HG03460 (cell line): Measurements from ENCODE around the gene LEPROT.

Experiments
- ATAC-seq: cut with Tn5 transposase; IDR thresholded peaks from one replicate; pipeline ENCODE4 v1.9.1; 2021; ENCODE audit not compliant: unreplicated experiment

LEPROT gene

DNA sequence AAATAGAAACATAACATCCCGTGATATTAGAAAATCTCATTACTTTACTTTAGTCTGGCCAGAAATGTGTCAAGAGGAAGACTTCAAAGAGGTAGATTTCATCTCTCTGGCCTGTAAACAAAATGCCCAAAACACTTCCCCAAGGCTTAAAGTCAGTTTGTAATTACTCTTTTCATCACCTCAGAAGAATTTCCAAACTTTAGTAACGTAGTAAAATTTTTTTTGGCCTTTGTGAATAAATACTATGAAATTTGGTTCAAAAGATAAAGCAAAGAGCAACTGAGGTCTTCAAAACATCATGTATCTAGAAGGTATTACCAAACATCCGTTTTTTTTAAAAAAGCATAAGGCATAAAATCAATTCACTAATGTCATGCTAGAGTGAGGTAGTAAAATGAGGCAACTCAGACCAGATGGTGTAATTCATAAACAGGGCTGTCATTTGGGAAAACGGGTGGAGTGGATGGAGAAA is 51.4 kb downstream of the LEPROT start:
- ATAC-seq = no peak

DNA sequence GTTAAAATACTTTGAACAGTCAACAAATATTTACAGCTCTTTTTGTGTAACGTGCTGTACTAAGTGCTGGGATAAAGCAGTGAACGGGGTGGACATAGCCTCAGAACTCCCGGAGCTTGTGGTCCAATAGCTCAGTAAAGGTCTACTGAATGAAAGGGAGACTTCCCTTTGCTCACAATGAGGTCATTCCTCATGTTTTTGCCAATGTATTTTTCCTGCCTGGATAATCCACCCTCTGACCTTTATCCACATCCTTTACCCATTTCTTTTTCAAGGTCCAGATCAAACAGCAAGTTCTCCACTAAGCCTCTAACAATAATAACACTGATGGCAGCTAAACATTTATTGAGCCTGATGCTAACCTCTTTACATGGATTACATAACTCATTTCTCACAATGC is 55.9 kb downstream of the LEPROT start:
- ATAC-seq = no peak

DNA sequence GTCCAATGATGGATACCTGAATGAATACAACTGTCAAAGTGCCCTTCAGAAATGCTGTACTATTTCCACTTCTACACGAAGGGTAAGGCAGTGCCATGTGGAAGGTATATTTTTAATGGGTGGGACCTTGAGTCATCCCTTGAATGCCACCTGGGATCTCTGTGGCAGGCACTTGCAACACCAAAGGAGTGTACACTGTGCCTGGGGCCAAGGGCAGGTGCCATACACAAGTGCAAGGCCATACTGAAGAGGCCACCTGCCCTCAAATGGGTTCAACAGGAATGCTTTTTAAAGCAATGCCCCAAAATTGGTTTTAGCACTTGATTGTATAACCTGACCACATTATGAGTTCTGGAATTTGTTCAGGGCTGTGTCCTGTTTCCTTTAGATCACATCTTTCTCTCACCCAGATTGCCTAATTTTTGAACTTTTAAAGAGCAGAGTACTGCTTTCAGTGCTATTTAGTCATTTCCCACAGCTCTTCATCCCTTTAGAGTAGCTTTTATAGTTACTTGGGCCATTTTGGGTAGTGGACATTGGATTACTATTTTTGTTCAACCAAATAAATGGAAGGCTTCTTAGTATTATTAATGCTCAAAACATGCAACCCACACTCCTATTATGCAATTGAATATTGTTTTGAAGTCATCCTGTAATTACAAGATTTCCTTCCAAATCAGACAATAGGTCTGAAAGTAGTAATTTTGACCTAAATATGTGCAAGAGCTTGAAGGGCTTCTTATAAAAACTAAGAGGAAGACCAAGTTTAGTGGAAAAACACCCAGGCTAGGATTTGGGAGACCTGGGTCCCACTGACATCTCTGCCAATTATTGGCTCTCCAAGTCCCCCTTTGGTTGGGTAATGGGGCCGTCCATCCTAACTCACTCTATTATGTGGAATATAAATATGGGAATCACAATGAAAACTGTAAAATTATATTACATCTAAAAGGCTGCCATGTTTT is 57.2 kb downstream of the LEPROT start:
- ATAC-seq = no peak

DNA sequence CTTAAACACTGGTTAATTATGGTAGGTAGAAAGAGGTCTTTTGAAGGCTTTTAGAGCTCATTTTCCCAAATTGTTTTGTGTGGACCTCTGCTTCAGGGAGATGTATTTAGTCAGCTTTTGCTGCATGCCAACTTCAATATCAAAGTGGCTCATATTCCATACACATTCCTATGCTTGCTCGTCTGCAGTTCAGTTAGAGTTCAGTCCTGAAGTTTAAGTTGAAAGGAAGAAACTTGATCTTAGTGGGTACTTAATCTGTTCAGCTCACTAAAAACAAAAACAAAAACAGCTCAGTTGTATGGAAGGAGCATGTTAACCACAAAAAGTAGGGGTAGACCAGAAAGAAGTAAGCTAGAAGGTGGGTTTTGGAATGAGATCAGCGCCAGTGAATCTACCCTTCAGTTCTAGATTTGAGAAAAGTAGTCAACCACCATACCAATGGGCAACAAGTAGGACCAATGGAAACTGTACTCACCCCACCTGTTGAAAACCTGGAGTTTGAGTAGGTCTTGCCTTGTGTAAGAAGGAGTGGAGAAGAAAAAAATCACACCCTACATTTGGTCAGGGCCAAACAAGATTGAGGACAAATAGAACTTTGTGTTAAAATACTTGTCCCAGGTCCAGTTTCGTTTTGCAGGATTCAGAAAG is 58.0 kb downstream of the LEPROT start:
- no peak for ATAC-seq

DNA sequence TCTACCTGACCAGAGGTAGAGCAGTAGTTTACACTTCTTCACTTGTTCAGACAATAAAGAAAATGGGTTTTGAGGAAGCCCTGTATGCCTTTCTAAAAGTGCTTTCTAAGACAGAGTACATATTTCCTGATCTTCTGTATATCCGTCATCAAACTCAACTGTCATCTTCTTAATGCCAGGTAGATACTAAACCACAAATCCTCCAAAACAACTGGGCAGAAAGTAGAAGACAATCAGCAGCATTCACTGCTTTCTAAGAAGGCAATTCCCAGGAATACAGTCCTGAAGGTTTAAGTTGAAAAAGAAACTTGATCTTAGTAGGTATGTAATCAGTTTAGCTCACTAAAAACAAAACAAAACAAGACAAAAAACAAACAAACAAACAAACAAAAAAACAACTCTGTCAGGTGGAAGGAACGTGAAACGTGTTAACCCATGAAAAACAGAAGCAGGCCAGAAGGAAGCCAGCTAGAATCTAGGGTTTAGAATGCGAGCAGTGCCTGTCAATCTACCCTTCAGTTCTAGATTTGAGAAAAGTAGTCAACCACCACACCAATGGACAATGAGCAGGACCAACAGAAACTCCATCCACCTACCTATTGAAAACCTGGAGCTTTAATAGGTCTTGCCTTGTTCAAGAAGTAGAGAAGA is 59.2 kb downstream of the LEPROT start:
- no peak for ATAC-seq

DNA sequence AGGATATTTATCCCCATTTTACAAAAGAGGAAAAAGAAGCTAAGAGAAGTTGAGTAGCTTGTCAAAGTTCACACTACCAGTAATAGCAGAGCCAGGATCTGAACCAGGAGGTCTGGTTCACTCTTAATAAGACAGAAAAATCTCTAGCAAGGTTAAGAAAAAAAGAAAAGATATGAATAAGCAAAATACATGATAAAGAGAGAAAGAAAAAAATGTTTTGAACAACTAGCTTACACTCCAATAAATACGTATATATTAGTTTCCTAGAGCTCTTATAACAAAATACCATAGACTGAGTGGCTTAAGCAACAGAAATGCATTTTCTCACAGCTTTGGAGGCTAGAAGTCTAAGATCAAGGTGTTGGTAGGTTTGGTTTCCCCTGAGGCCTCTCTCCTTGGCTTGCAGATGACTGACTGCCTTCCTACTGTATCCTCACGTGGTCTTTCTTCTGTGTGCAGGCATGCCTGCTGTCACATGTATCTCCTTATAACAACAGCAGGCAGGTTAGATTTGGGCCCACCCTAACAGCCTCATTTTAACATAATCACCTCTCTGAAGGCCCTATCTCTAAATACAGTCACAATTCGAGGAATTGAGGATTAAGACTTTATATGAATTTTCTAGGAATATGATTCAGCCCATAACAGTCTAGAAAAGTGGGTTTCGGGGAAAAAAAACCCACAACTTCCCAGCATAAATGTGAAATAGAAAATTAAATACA is 60.4 kb downstream of the LEPROT start:
- no peak for ATAC-seq

DNA sequence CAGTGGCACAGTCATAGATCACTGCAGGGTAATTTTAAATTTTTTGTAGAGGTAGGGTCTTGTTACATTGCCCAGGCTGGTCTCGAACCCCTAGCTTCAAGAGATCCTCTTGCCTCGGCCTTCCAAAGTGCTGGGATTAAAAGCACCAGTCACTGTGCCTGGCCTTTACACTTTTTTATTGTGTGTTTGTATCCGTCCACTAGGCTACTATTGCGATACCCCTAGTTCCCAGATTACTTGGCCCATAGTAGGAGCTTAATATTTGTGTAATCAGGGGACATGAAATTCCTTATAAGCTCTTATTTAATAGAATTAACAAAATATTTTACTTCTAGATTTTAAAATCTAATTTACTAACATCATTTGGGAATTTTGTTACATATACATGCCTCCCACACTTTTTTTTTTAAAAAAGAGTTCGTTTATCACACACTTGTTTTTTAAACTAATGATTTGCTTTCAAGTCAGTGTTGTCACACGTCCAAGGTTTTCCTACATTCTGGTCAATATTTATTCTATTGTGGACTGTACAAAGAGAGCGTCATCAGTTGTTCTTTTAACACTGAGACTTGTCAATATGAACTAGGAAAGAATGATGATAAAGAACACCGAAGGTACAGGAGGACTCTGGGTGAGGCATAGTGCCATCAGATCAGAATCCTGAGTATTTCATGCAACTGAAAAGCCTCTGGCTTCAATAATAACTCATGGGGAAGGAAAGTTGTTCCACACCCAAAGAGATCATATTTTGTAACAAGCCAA is 63.7 kb downstream of the LEPROT start:
- ATAC-seq = no peak
